GM19193 (cell line): Measurements from ENCODE around the gene NFE2L3.

Experiments
- POLR2A ChIP-seq: IDR thresholded peaks from 4 replicates; pipeline ENCODE4 v1.6.1; 2011; ENCODE audit not compliant: insufficient read depth, insufficient read length; ENCODE audit errors: extremely low read depth

NFE2L3 gene

GRCh38 chr7:26193432-26194207 lies 41.6 kb downstream of the NFE2L3 start:
- no peak for TF ChIP-seq POLR2A

DNA sequence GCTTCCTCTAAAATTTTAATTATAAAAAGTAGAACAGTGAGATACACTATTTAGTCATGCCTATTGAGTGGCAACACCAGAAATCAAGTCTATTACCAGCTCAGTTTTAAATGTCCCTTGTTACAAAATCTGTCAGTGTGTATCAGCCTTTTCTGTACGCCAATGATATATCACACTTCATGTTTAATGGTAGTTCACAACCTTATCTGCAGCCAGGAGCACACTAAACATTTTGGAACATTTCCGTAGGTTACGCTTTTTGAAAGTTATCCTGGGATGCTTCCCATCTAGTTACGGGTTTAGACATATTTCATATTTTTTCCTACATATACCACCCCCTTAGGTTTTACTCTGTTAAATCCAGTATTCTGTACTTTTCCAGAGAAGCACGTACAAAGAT lies 43.2 kb downstream of the NFE2L3 start:
- TF ChIP-seq POLR2A, result no peak

- no peak for TF ChIP-seq POLR2A
Observed at GRCh38 chr7:26195867-26196657, 44.1 kb downstream of the NFE2L3 start.

DNA sequence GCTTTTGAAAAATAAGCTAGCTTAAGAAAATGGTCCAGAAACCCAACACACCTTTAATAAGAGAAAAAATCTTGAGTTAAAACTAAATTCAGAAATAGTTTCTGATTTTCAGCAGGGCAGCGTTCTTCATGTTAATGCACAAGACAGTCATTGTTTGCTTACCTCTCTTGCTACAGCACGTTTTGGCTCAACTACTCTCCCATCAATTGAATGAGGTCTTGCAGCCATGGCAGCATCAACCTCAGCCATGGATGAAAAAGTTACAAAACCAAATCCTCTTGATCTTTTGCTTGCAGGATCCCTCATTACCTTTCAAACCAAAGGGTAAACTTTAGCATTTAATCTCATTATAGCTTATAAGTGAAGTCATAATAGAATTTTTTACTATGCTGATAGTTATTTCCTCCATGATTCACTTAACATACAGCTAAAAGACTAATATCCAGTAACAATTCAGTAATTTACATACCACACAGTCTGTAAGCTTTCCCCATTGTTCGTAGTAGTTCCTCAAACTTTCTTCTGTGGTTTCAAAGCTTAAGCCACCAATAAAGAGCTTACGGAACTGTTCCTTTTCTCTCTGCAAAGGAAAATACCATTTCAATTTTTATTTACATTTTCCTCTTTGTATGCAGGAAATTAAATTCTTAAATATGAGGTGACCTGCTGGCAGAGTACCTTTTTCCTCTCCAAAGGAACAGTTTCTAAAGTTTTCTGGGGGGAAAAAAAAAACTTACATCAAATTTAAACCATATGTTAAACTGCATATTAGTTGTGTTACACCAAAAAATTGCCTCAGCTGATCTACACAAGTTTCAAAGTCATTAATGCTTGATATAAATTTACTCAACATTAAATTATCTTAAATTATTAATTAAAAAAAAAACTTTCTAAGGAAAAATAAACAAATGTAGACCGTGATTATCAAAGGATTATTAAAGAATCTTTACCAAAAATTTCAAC lies 45.4 kb downstream of the NFE2L3 start:
- no peak for TF ChIP-seq POLR2A

DNA sequence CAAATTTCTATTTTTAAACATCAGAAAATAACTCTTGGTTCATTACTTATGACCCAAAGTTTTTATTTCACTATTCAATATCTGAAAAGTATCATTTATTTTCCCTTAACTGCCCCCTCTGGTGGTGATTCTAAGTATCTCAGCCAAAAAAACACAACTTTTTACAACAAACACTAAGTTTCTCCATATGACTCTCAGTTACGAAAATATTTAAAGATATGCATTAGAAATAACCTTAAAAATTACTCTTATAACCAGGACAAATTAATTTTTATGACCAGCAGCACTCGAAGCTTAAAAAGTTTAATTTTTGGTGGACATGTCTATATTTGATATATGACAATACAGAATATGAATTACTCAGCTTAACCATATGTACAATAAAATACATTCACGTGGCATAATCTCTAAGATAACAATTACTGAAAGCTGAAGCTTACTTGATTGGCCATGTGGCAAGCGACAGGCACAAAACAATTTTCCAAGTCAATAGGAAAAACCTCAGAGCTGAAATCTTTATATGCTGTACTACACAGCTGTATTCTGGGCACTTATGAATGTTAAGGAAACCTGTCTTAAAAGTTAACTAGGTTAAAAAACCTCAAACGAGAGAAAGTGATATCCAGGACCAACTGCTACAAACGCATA lies 46.3 kb downstream of the NFE2L3 start:
- TF ChIP-seq POLR2A, result no peak

DNA sequence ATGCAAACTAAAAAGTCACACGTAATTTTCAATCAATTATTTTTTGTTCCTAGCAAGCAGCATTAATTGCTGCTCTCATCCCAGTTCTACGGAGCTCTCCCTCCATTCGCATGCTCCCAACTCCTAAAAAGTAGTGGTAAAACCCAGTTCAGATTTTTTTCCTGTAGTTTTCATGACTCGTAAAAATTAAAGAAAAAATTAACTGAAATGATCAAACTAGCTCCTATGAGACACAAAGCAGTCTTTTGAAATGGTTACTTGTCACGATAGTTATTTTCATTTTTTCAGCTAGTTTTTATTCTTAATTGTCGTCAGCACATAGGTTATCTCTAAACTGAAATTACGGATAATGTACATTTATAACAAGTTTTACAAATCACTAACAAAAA lies 46.8 kb downstream of the NFE2L3 start:
- no peak for TF ChIP-seq POLR2A

DNA sequence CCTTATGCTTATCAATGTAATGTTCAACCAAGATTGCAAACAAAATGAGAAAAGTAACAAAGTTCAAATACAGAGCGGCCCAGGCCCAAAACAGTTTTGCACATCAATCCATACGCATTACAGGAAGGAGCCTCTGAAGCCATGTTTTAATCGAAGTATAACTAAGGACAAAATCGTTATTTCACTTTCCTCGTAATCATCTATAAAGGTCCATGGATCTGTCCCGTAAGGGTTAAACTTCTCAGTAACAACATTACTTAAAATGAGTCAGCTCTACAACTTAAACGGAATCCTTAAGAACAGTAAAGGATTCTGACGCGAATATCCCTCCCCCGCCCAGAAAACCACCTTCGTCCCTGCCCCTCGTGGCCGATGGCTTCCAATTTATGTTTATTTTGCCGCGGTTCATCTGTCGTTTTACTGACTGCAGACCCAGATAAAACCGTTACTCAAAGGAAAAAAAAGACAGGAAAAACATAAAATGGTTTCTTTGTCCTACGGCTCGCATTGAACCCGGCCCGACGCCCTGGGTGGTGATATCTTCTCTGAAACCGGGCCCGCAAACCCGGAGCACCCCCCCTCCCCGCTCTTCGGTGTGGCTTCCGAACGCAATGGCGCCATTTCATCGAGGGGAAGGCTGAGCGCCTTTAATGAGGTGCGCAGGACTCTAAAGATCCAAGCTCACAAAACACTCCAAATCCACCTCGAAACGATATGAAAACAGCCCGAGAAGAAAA lies 47.5 kb downstream of the NFE2L3 start:
- no peak for TF ChIP-seq POLR2A

- TF ChIP-seq POLR2A, result no peak
Observed at GRCh38 chr7:26200038-26200443, 48.0 kb downstream of the NFE2L3 start.

DNA sequence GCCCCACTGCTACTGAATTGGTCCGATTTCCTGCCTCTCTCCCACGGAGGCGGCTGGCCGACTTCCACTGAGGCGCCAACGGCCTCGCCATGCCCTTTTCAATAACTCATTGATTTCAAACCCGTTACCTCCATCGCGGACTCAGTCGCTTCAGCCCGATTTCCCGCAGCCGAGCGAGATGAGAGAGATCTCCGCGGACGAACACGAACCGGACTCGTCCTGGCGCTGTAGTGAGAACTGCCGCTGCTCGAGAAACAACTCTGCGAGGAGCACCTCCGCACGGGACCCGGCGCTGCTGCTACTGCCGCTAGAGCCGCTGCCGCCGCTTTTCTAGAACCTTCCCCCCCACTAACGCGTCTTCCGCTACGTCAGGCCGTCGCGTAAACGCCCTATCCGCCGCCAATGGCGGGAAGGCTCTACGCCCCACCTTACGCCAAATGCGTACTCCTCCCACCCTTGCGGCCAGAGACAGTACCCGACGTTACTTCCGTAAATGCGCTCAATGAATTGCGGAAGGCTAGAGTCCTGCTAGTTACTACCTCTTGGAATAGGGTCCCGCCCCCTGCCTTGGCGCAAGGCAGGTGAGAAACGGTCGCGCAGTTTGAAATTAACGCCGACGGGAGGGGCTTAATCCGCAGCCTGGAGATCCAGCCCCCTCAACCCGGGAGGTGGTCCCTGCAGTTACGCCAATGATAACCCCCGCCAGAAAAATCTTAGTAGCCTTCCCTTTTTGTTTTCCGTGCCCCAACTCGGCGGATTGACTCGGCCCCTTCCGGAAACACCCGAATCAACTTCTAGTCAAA lies 48.6 kb downstream of the NFE2L3 start, which contains the start of gene HNRNPA2B1:
Gene HNRNPA2B1, minus strand, starts transcription at position 303 of the 803 bp plus-strand sequence. Its CDS starts 169 bp downstream, at position 134.
- TF ChIP-seq POLR2A, result peak; percentile 100

GRCh38 chr7:26201247-26202018 lies 49.4 kb downstream of the NFE2L3 start, which contains the start of gene CBX3:
TSS of gene CBX3 (plus strand) at chr7:26201745. CDS start at chr7:26202999, 1,254 bp downstream.
- TF ChIP-seq POLR2A, result peak; percentile 92

DNA sequence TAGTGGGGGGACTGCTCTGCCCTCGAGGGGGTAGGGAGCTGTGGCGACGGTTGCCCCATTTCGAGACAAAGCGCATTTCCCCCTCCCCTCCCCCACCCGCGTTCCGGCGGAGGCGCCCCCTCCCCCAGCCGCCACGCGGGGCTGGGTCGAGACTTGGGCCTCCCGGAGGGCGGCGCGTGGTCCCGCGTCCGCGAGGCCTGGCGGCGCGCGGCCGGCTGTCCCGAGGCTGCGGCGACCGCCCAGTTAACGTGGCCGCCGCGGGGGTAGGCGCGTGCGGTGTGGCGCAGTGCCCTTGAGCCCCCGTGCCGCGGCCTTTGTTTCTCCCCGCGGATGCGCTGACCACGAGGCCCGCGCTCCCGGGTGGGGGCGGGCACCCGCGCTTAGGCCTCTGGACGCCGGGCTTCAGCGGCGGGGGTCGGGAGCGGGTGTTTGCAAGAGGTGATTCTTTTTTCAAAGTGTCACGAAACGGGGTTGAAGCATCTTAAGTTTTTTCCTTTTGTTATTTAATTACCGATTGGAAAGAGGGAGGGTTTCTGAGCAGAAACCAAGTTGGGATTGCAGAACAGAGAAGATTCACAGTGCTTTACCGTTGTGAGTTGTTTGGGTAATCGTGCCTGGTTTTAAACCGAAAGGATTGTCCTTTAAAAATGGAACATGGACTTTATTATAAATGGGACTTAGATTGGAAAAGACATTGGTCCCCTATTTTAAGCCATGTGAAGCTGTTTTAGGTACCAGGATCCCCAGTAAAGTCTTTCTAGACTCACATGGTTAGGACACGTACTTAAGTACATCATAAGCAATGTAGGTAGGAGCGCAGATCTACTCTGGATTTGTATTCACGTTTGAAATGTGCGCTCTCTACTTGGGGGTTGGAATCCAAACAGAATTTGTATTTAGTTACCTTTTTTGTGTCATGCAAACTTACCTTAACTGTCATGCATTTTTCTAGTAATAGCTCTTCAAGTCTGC lies 50.3 kb downstream of the NFE2L3 start:
- TF ChIP-seq POLR2A, result no peak
